Smooth muscle cell of the brain vasculature (primary cell): ENCODE data around the gene BICRA.
"Not testable (repeated sequence)": the region's sequence is repeated elsewhere in the genome, so short reads cannot be mapped to it uniquely, and the experiment has no call there.

Experiments used
- DNase-seq: peaks from one replicate; pipeline ENCODE4 v3.0.0-alpha.2; 2012; ENCODE audit warnings: low read depth, low spot score

The BICRA gene

DNA sequence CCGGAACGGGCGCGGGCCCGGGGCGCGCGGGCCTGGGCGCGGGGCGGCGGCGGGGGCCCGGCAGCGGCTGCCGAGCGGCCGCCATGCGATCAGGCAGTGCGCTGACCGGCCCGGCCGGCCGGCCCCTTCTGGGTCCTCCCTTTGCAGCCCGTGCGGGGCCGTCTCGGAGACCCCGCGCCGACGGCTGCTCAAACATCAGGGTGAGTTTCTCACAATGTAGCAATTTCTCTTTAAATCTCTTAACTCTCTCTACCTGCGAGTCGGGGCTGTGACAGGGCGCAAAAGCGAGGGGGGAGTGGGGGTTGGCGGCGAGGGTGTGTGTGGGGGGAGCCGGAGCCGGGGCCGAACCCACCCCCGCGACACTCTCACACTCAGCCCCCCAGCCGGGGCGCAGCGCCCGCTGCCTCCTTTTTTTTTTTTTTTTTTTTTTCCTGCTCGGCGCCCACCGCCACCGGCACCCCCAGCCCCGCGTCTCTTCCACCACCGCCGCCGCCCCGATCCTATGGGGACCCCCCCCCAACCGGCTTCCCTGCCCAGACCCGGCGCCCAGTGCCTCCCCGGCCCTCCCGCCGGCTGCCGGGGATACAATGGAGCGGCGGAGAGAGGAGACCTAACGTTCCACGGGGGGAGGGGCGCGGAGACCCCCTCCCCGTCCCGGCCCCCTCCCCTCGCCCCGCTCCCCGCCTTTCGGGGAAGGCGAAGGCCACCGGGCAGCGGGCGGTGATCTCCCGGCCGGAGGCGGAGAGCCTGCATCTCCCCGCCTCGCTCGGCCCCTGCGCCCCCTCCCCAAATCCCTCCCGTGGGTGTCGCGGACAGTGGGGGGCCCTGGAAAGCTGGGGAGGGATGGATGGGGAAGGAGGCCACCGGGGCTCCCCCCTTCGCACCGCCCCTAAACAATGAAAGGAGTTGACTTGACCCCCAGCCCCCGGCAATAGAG is at the start of gene BICRA:
BICRA (plus strand) TSS at position 166 of the 937 bp plus-strand sequence. CDS start 64,441 bp downstream, outside the sequence.
- no peak for DNase-seq

DNA sequence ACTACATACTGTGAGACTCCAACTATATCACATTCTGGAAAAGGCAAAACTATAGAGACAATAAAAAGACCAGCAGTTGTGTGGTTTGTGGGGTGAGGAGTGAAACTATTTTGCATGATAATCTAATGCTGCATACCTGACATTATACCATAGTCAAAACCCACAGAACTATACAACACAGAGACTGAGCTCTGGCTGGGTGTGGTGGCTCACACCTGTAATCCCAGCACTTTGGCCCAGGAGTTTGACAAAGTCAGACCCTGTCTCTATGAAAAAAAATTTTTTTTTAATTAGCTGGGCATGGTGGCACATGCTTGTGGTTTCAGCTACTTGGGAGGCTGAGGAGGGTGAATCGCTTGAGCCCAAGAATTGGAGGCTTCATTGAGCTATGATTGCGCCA is 47.9 kb upstream of the BICRA start:
- no peak for DNase-seq

GRCh38 chr19:47561440-47562057 is 47.4 kb upstream of the BICRA start:
- DNase-seq: no peak

DNA sequence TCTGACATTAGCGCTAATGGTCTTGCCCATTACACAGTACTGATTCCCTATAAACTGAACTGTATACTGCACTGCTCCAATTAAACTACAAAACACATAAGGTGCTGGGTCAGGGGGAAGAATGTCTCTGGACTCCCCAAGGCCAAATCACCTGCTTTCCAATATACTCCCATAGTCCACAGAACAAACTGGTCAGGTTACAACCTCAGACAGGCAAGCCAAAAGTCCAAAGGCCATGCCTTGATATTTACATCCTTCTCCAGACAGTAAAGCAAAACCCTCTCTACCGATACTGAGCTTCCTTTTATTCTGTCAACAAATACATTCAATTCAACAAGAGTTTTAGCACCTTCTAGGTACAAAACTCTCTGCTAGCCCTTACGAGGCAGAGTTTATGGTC is 44.9 kb upstream of the BICRA start:
- DNase-seq: no peak

DNA sequence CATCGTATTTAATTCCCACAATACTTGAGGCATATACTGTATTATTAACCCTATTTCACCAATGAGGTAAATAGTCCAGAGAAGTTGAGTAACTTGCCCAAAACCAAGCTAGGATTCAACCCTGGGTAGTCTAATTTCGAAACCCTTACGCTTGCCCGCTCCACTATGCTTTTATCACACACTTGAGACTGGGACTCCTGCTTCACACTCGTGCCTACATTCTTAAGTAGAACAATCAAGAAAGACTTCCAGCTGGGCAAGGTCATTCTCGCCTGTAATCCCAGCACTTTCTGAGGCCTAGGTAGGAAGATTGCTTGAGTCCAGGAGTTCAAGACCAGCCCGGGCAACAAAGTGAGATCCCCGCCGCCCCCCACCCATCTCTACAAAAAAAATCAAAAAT is 39.6 kb upstream of the BICRA start:
- DNase-seq: no peak

DNA sequence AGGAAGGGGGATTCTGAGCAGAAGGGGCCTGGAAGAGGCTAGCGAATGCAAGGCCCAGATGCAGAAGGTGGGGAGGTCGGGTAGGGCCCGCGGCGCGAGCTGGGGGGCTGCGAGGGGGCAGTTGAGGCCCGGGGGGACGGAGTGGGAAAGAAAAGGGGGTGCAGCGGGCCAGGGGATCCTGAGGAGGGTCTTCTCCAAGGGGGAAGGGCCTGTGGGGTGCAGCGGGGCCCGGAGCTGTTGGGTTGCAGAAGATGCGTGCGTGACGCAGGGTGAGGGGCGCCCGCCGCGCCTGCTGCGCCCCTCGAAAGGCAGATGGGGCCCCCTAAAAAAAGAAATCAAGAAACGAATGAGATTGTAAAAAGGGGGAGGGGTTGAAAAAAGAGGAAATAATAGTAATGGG is 36.3 kb upstream of the BICRA start:
- no peak for DNase-seq

- no peak for DNase-seq
Measured at GRCh38 chr19:47573071-47574026, 35.6 kb upstream of the BICRA start, which contains the start of gene ZNF541. Gene ZNF541, minus strand, starts transcription at chr19:47573148. Its CDS starts 17,292 bp downstream, at chr19:47555856.

DNA sequence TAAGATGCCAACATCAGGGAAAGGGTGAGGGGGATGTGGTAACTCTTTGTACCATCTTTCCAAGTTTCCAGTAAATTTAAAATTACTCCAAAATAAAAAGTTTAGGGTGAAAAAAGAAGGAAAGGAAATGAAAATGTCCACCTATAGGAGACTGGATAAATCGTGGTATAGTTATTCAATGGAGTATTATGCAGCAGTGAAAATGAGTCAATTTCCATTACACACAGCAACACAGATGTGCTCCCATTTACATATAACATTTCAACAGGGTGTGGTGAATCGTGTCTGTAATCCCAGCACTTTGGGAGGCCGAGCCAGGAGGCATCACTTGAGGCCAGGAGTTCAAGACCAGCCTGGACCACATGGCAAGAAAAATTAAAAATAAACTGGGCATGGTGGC is 28.5 kb upstream of the BICRA start:
- no peak for DNase-seq

GRCh38 chr19:47581605-47582319 is 27.2 kb upstream of the BICRA start:
- no peak for DNase-seq

DNA sequence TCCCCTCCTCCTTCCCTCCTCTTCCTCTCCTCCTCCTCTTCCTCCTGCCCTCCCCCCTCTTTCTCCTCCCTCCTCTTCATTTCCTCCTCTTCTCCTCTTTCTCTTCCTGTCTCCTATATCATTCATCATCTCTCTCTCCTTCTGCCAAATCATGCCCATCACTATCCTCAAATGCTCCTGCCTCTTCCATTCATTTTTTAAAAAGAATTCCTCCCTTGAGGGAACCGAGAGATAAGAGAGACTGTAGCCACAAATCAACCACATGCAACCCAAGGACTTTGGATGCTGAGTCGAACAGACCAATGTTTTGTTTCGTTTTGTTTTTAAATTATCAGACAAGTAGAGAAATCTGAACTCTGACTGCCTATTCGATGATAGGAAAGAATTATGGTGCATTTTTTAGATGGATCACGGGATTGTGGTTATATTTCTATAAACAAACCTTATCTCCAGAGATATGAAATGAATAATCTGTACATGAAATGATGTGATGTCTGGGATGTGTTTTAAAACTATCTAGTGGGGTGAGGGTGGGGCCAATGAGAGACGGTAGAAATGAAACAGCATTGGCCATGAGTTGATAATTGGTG is 26.5 kb upstream of the BICRA start:
- DNase-seq: no peak

GRCh38 chr19:47583161-47583560 is 25.8 kb upstream of the BICRA start:
- DNase-seq: not testable (repeated sequence)

DNA sequence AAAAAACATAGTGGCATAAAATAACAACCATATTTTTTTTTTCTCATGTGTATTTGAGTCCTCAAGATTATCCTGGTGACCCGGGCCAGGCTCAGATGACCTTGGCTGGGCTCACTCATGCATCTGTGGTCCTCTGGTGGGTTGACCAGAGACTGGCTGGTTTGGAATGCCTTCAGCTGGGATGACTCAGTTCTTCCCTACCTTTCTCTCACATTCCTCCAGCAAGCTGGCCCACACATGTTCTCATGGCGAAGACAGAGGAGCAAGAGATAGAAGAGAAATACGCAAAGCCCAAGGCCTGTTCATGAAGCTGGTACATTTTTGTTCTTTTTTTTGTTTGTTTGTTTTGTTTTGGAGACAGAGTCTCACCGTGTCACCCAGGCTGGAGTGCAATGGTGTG is 21.6 kb upstream of the BICRA start:
- no peak for DNase-seq

DNA sequence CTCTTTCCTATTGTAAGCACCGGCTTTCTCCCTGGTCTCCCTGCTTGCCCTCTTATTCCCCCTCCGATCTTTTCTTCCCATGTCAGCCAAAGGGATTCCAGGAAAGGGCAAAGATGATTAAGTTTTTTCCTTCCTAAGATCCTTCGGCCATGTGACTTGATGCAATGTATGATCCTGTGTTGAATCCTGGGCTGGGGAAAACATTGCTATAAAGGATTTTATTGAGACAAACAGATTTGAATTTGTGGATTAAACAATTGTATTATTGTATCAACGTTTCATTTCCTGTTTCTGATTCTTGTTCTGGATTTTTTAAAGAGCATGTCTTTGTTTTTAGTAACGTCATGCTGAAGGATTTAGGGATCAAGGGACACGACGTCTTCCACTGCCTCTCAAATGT is 19.1 kb upstream of the BICRA start:
- no peak for DNase-seq

DNA sequence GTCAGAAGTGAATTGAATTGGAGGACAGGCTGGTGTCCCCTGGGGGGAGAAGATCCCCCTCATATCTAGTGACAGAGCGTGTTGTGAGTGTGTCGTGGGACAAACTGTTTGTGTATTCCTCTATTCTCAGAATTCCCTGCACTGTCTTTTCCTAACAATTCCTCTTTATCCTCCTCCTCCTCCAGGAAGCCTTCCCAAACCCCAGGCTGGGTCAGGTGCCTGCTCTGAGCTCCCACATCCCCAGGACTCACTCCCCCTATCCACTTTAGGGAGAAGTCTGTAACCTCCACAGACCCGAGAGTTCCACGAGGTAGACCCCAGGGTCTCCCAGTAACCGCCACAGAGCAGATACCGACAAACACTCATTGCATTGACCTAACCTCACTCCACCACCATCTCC is 15.1 kb upstream of the BICRA start:
- DNase-seq: no peak

DNA sequence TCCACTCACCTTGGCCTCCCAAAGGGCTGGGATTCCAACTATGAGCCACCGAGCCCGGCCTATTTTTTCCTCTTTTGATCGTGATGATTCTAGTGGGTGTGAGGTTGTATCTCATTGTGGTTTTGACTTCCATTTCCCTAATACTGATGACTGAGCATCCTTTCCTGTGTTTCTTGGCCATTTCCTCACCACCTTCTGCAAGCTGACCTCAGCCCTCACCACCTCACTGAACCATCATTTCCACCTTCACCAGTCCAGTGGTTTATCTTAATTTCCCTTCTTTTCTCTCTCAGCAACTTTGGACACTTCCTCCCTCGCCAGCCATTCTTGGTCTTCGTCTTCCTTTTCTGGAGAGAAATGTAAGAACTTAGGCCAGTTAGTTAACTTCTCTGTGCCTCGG is 13.0 kb upstream of the BICRA start:
- DNase-seq: no peak

DNA sequence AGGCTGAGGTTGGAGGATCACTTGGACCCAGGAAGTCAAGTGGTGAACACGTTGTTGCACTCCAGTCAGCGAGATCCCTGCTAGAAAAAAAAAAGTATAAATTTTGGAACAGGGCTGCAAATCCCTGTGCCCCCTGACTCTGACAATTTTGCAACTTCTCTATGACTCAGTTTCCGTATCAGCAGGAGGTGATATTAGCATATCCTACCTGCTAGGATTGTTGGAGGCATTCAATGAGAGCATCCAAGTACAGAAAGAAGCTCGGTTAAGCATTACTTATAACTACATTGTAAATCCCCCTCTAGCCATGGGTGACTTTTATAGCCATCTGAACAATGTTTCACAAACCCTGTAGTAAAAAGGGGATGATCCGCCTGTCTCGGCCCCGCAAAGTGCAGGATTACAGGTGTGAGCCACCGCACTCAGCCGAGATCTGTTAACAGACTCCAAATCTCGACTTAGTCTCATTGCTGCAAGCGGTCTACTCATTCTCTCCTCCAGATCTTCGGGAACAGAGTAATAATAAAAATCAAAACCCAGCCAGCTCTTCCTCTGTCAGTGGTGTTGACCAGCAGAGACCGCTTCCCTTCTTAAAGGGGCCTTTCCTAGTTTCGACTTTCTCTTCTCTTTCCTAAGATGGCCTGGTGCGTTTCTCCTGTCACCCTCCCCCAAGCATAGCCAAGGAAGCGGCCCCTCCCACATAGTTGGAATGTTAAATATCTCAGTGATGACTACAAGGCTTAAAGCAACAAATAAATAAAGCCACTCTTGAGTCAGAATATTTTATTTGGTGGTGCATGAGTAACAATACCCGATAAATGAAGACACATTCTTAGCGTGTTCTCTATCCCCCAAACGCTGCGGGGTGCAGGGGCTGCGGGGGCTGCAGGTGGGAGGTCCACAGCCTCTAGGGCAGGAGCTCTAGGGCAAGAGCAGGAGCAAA is 10.3 kb upstream of the BICRA start:
- peak; percentile 79 for DNase-seq

- DNase-seq: not testable (repeated sequence)
Measured at GRCh38 chr19:47599671-47600245, 9.2 kb upstream of the BICRA start.

DNA sequence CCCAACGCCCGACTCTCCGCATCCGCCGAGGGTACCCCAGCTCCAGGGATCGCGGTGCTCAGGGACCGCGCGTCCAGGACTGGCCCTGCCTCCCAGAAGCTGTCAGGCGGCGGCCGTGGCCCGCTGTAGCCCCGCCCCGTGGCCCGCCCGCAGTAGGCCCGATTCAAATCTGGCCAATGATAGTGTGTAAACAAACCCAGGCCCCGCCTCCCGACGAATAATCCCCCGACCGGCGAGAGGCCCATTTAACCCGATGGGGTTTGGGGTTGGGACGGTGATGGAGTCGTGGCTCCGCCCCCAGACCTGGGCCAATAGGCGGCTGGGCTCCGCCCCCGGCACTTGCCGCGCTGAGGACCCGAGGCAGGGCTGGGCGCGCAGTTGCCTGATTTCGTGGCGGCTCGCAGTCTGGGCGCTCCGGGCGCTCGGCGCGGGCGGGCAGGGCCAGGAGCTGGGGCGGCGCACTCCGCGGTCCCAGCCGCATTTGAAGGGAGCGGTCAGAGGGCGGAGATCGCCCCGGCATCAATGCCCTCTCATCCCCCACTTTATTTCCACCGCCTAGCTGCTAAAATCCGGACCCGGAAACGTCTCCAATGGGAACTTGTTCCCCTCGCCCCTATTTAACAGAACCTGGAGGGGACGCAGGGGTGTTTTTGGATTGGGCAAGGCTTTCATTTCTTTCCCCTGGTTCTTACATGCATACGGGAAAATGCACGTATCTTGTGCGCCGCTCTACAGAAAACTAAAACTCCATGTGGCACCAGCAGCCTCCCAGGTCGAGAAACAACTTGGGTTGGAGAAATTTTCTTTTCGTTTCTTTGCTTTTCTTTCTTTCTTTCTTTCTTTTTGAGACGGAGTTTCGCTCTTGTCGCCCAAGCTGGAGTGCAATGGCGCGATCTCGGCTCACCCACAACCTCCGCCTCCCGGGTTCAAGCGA is 8.4 kb upstream of the BICRA start:
- peak; percentile 97 for DNase-seq
